Panc1 (cell line): ENCODE data around the gene CEP83.

ENCODE experiments used
- CTCF ChIP-seq: fragments of 450-650 bp; IDR thresholded peaks from 2 replicates; pipeline ENCODE4 v1.5.1; 2017; ENCODE audit warnings: mild to moderate bottlenecking
- POLR2AphosphoS5 ChIP-seq: IDR thresholded peaks from 2 replicates; pipeline ENCODE4 v1.6.1; 2012; ENCODE audit warnings: mild to moderate bottlenecking, low read depth, low read length, moderate library complexity
- REST ChIP-seq, 2 experiments: IDR thresholded peaks; 2 replicates each; pipeline ENCODE4 v1.6.1; 2011 to 2012; ENCODE audit warnings: low read depth in 2 of 2, control low read depth in 1 of 2, low read length in 1 of 2, mild to moderate bottlenecking in 1 of 2, moderate library complexity in 1 of 2; ENCODE audit not compliant: insufficient read depth in 1 of 2
- SIN3A ChIP-seq: IDR thresholded peaks from 2 replicates; pipeline ENCODE4 v1.6.1; 2012; ENCODE audit warnings: low read depth, mild to moderate bottlenecking, low read length, moderate library complexity, borderline replicate concordance; ENCODE audit not compliant: insufficient read depth
- TCF7L2 ChIP-seq: IDR thresholded peaks from 2 replicates; pipeline ENCODE4 v1.6.1; 2011; ENCODE audit warnings: mild to moderate bottlenecking, low read depth, low read length, inconsistent platforms

GRCh38 chr12:94267921-94268471 is 191.7 kb downstream of the CEP83 start:
- TF ChIP-seq SIN3A (no peak), CTCF (no peak), POLR2AphosphoS5 (no peak), REST (IDR thresholded peaks at IDR 0.05; ENCODE audit: insufficient read depth in 1 of 2, low read depth in 2 of 2, low read length in 1 of 2) (no peak), TCF7L2 (no peak)
